AG10803 (cell line): ENCODE results near the gene HRH1.

Source experiments
- DNase-seq: peaks from one replicate; pipeline ENCODE4 v3.0.0; 2010; ENCODE audit warnings: low read depth
- H3K4me3 ChIP-seq: 2 replicates; pipeline ENCODE4 v1.5.1; 2011; ENCODE audit warnings: mild to moderate bottlenecking, low read length, control low read depth
- TF ChIP-seq, protein P1 (sequence below): conservative IDR thresholded peaks from 2 replicates; pipeline ENCODE4 v1.5.1; 2011; ENCODE audit warnings: mild to moderate bottlenecking, low read length, control low read depth, inconsistent platforms

HRH1 gene

DNA sequence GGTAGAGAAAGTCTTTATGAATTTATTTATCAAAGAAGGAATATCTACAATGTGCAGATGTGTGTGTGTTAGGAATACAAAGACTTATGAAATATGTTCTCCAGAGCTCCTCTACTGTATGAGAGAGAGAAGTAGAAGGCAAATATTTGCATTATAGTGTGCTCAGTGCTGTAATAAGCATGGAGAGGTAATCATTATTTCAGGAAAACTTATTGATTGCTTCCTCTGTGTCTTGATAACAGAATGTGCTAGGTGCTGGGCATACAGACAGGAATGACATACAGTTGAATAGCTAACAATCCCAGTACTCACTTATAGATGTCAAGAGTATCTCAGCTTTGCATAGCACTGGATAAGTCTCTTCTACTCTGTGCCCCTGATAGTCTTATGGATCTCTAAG lies 148.2 kb downstream of the HRH1 start:
- TF ChIP-seq, protein P1, sequence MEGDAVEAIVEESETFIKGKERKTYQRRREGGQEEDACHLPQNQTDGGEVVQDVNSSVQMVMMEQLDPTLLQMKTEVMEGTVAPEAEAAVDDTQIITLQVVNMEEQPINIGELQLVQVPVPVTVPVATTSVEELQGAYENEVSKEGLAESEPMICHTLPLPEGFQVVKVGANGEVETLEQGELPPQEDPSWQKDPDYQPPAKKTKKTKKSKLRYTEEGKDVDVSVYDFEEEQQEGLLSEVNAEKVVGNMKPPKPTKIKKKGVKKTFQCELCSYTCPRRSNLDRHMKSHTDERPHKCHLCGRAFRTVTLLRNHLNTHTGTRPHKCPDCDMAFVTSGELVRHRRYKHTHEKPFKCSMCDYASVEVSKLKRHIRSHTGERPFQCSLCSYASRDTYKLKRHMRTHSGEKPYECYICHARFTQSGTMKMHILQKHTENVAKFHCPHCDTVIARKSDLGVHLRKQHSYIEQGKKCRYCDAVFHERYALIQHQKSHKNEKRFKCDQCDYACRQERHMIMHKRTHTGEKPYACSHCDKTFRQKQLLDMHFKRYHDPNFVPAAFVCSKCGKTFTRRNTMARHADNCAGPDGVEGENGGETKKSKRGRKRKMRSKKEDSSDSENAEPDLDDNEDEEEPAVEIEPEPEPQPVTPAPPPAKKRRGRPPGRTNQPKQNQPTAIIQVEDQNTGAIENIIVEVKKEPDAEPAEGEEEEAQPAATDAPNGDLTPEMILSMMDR: no peak
- DNase-seq: no peak
- H3K4me3 ChIP-seq: no peak overlapping the region

GRCh38 chr3:11304175-11304574 lies 149.9 kb downstream of the HRH1 start:
- no peak for DNase-seq
- no peak overlapping the region for H3K4me3 ChIP-seq
- TF ChIP-seq, protein P1: no peak

- TF ChIP-seq, protein P1: no peak
- no peak overlapping the region for H3K4me3 ChIP-seq
- no peak for DNase-seq
Observed at GRCh38 chr3:11305509-11305908, 151.2 kb downstream of the HRH1 start.

- H3K4me3 ChIP-seq: no peak overlapping the region
- DNase-seq: no peak
- TF ChIP-seq, protein P1: no peak
Observed at GRCh38 chr3:11306817-11307589, 152.7 kb downstream of the HRH1 start.

GRCh38 chr3:11307830-11308432 lies 153.6 kb downstream of the HRH1 start:
- no peak overlapping the region for H3K4me3 ChIP-seq
- TF ChIP-seq, protein P1: no peak
- DNase-seq: peak; percentile 8

DNA sequence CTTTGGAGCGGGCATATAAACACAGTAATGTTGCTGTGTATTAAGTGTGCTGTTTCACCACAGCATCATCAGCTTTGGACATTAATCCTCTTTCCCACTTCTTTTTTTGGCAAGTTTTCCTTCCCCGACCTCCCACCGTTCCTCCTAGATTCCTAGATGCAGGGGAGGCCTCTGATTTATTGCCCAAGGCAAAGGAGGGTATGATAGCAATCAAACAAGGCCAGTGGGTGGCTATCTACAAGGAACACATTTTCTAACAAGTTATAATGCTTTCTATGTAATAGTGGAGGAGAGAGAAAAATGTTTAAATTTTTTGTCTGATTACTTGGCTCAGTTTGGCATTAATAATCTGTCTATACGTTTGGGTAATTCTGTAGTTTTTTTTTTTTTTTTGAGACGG lies 156.0 kb downstream of the HRH1 start:
- DNase-seq: no peak
- TF ChIP-seq, protein P1: no peak
- no peak overlapping the region for H3K4me3 ChIP-seq

GRCh38 chr3:11312166-11312565 lies 157.9 kb downstream of the HRH1 start:
- TF ChIP-seq, protein P1: no peak
- no peak overlapping the region for H3K4me3 ChIP-seq
- DNase-seq: peak; percentile 37
